Activated CD8-positive, alpha-beta T cell treated with anti-CD3 and anti-CD28 coated beads for 36 hours (primary cell): ENCODE measurements around the gene KIRREL3. TPM values are rescaled to one million over a fixed set of nuclear protein-coding genes. Genes with fewer than 3 reads are reported as not detected.

ENCODE experiments used
- ATAC-seq: fragments of 200-7000 bp; cut with Tn5 transposase; one replicate; pipeline ENCODE4 v1.10.0; 2021; ENCODE audit warnings: mild to moderate bottlenecking, moderate library complexity
- CTCF ChIA-PET: fragments of 350-600 bp; sonication (Branson Sonifier 250); formaldehyde crosslinking; loops from one replicate; lab custom pipeline; 2021; ENCODE audit warnings: antibody characterized with exemption; lab: Charles Lee
- POLR2A ChIA-PET: fragments of 350-600 bp; sonication (Branson Sonifier 250); formaldehyde crosslinking; loops from one replicate; lab custom pipeline; 2021; ENCODE audit warnings: antibody characterized with exemption; lab: Charles Lee
- DNase-seq: peaks from one replicate; pipeline ENCODE4 v3.0.0-alpha.2; 2020
- H3K27ac Mint-ChIP-seq: one replicate; pipeline ENCODE4 v1.8.0; 2021; ENCODE audit warnings: mild to moderate bottlenecking, mixed read lengths
- H3K27me3 Mint-ChIP-seq: one replicate; pipeline ENCODE4 v1.8.0; 2021; ENCODE audit warnings: mixed read lengths
- H3K36me3 Mint-ChIP-seq: one replicate; pipeline ENCODE4 v1.8.0; 2021; ENCODE audit warnings: low read depth, mixed read lengths
- H3K4me1 Mint-ChIP-seq: one replicate; pipeline ENCODE4 v1.8.0; 2021; ENCODE audit warnings: low read depth, mixed read lengths
- H3K4me3 Mint-ChIP-seq: one replicate; pipeline ENCODE4 v1.8.0; 2021; ENCODE audit warnings: mild to moderate bottlenecking, moderate library complexity, mixed read lengths
- H3K9me3 Mint-ChIP-seq: one replicate; pipeline ENCODE4 v1.8.0; 2021; ENCODE audit warnings: mixed read lengths
- CTCF ChIP-seq: fragments of 200-600 bp; IDR thresholded peaks from one replicate; pipeline ENCODE4 v1.8.0; 2022; ENCODE audit warnings: antibody characterized with exemption, mild to moderate bottlenecking
- intact Hi-C: fragments of 100-400 bp; cut with micrococcal nuclease; formaldehyde crosslinking; loops from one replicate; pipeline ENCODE4 v1.10.0; 2022
- total RNA-seq, 2 experiments: library from RNA; stranded (reverse); gene quantifications; one replicate each; pipeline ENCODE4 v1.2.3, GENCODE V29; 2021

KIRREL3 gene
- total RNA-seq, 2 experiments from 2014 or later, result not detected

DNA sequence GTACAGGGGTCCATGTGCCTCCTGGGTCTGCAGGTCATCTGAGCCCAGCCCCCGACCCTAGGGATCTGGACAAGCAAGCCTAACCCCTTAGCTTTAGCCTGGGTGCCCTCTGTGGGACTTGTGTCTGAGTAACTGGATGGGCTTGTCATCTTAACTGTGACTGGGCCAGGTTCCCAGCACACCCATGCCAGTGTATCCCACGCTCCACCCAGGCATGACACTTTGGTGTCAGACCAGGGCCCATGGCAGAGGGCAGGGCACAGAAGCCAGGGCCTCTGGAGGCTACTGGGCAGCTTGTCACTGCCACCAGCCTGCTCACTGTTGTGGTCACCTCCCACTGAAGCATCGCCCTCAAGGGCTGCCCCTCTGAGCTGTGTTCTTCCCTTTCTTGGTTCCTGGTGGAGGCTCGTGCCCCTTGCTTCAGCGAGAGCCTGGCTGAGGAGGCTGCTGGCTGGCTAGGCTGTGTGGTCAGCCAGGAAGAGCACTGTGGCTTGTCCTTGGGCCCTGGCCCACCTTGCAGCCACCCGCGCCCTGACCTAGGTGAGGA, 564.3 kb downstream of the KIRREL3 start:
- DNase-seq (no peak), ATAC-seq (no peak)
- H3K27me3 Mint-ChIP-seq, result peaks cover 4% of the 10 kb centered on the region
- no peak overlapping the region for H3K4me3 Mint-ChIP-seq
- peaks cover 4% of the 10 kb centered on the region for H3K4me1 Mint-ChIP-seq
- no peaks in the 10 kb centered on the region for H3K36me3 Mint-ChIP-seq
- no peaks in the 10 kb centered on the region for H3K9me3 Mint-ChIP-seq
- no peak overlapping the region for H3K27ac Mint-ChIP-seq
- POLR2A ChIA-PET, result interaction anchor here (1.6 kb wide), 1 partner anchor 44 kb away, joined by 3 read pairs; no protein-coding TSS in a partner anchor
- CTCF ChIA-PET, result interaction anchor here (2.1 kb wide), 1 partner anchor 45 kb away, joined by 8 read pairs; no protein-coding TSS in a partner anchor
- TF ChIP-seq CTCF, result no peak
- intact Hi-C loops, result no loop called here

GRCh38 chr11:126434950-126435335, 565.6 kb downstream of the KIRREL3 start:
- ATAC-seq, result no peak

GRCh38 chr11:126433989-126434949, 566.3 kb downstream of the KIRREL3 start:
- Mint-ChIP-seq H3K27ac (no peak overlapping the region), H3K4me3 (no peak overlapping the region), H3K27me3 (no peaks in the 10 kb centered on the region), H3K36me3 (no peaks in the 10 kb centered on the region), H3K4me1 (no peaks in the 10 kb centered on the region), H3K9me3 (no peaks in the 10 kb centered on the region)
- POLR2A ChIA-PET, result interaction anchor here (0.6 to 1.1 kb wide), 2 partner anchors 35 to 46 kb away, joined by 3 to 6 read pairs; no protein-coding TSS in a partner anchor
- no peak for TF ChIP-seq CTCF
- ATAC-seq, result no peak
- intact Hi-C loops, result no loop called here
- no peak for DNase-seq
- CTCF ChIA-PET, result interaction anchor here (1.4 kb wide), 1 partner anchor 8 kb away, joined by 3 read pairs; no protein-coding TSS in a partner anchor

More at GRCh38 chr11:126434950-126435335, 565.6 kb downstream of the KIRREL3 start:
- Mint-ChIP-seq H3K9me3 (no peaks in the 10 kb centered on the region), H3K4me3 (no peak overlapping the region), H3K4me1 (no peaks in the 10 kb centered on the region), H3K27me3 (no peaks in the 10 kb centered on the region), H3K36me3 (no peaks in the 10 kb centered on the region), H3K27ac (no peak overlapping the region)
- TF ChIP-seq CTCF, result no peak
- no peak for DNase-seq
- ChIA-PET CTCF (interaction anchor here (1.4 to 2.1 kb wide), 2 partner anchors 8 to 46 kb away, joined by 3 to 8 read pairs; no protein-coding TSS in a partner anchor), POLR2A (interaction anchor here (1.1 kb wide), 1 partner anchor 46 kb away, joined by 6 read pairs; no protein-coding TSS in a partner anchor)
- intact Hi-C loops, result no loop called here

DNA sequence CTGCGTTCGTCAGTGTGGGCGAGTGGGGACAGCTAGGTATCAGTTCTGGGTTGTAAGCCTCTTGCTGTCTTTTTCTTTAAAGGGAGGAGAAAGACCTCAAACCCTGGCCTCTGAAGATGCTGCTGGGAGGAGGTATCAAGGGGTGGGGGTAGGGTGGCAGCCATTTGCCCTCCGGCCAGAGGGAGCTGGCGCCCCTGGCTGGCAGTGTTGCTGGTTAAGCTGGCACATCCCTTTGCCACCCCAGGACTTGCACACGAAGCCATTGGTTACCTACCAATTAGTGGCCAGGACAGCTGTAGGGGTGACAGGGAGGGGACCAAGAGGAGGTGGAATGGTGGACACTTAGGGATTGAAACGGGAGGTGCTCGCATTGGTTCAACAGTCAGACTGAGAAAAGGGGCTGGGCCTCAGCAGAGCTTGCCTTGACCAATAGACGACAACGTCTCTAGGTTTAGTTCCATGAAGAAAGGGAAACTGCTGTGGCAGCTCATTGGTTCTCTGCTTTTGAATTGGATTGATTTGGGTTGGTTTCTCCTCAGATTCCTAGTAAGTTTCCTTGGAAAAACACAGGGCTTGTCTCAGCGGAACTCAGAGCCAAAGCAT, 567.2 kb downstream of the KIRREL3 start:
- intact Hi-C loops, result no loop called here
- ATAC-seq (no peak), DNase-seq (no peak)
- Mint-ChIP-seq H3K36me3 (no peaks in the 10 kb centered on the region), H3K4me1 (no peaks in the 10 kb centered on the region), H3K27ac (no peak overlapping the region), H3K27me3 (no peaks in the 10 kb centered on the region), H3K9me3 (no peaks in the 10 kb centered on the region), H3K4me3 (no peak overlapping the region)
- no peak for TF ChIP-seq CTCF
- ChIA-PET CTCF (interaction anchor here (1.4 to 2.2 kb wide), 2 partner anchors 9 to 47 kb away, joined by 3 to 9 read pairs; no protein-coding TSS in a partner anchor), POLR2A (interaction anchor here (0.6 to 1.1 kb wide), 2 partner anchors 36 to 47 kb away, joined by 3 read pairs; no protein-coding TSS in a partner anchor)
